ENCODE results near the gene VMP1. TPM values are rescaled to one million over a fixed set of nuclear protein-coding genes. Genes with fewer than 3 reads are reported as not detected.

Gene VMP1
- polyA plus RNA-seq, 4 donors: 77.6 to 113 (median 99.2) TPM

Other genes with a start within 250 kb of the VMP1 start
- gene DHX40, start 142.0 kb upstream of the VMP1 start, polyA plus RNA-seq (ENCODE audit: insufficient read length in 4 of 4): 10 to 100 TPM; 56.8 to 98.4 (median 89.2) TPM
- gene CLTC, start 87.8 kb upstream of the VMP1 start, polyA plus RNA-seq (ENCODE audit: insufficient read length in 4 of 4): 100 to 1,000 TPM; 217 to 362 (median 294) TPM
- gene PTRH2, start 224 bp upstream of the VMP1 start, polyA plus RNA-seq (ENCODE audit: insufficient read length in 4 of 4): 10 to 100 TPM; 17.7 to 29.6 (median 22.6) TPM
- 10 to 100 TPM; 12.7 to 19.4 (median 18.4) TPM for gene TUBD1, start 185.3 kb downstream of the VMP1 start, polyA plus RNA-seq (ENCODE audit: insufficient read length in 4 of 4)
- 10 to 100 TPM; 40.5 to 44.8 (median 43.8) TPM for gene RPS6KB1, start 185.5 kb downstream of the VMP1 start, polyA plus RNA-seq (ENCODE audit: insufficient read length in 4 of 4)